T-helper 22 cell (primary cell): ENCODE measurements around the gene OBP2B.
"Not testable (repeated sequence)": the region's sequence is repeated elsewhere in the genome, so short reads cannot be mapped to it uniquely, and the experiment has no call there.

Source experiments
- DNase-seq: peaks from one replicate; pipeline ENCODE4 v3.0.0-alpha.2; 2020; ENCODE audit warnings: low read depth

Gene OBP2B

GRCh38 chr9:133208880-133209300 is at the start of gene OBP2B:
OBP2B (minus strand) TSS chr9:133209250; CDS start chr9:133209199, 51 bp downstream.
- not testable (repeated sequence) for DNase-seq

DNA sequence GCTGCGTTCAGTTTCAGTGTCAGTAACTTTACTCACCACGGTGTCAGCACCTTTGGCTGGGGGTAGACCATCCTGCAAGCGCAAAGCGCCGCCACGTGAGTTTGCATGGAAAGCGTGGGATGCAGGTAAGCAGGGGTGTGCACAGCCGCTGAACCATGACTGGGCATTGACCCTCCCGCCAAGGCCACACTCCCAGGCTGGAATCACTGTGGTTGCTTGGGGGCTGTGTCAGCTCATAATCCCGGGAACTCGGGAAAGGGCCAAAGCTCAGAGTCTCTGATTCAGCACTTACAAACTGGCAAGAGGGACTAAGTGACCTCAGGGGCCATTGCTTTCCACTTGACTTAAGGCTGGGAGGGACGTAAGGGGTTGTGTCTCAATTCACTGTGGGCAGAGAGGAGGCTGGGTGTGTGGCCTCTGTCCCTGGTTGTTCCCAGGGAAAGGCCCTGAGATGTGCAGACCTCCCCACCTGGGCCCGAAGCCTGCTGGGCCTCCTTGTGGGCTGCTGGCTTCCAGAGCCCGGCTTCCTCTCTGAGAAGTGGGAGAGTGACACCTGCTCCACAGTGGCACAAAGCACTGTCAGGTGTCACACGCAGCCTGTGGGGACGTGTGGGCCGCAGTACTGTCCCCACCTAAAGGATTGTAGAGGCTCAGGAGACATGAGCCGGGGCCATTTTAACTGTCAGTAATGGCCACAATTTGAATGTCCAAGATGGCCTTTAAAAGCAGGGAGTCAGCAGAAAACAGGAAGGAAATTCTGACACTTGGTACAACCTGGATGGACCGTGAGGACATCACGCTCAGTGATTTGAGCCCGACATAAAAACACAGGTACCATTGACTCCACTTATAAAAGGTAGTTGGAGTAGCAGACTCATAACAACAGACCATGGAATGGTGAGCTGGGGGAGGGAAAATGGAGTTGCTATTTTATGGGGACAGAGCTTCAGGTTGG is 49.3 kb upstream of the OBP2B start:
- DNase-seq = no peak

GRCh38 chr9:133257465-133257956 is 48.5 kb upstream of the OBP2B start:
- DNase-seq = no peak

DNA sequence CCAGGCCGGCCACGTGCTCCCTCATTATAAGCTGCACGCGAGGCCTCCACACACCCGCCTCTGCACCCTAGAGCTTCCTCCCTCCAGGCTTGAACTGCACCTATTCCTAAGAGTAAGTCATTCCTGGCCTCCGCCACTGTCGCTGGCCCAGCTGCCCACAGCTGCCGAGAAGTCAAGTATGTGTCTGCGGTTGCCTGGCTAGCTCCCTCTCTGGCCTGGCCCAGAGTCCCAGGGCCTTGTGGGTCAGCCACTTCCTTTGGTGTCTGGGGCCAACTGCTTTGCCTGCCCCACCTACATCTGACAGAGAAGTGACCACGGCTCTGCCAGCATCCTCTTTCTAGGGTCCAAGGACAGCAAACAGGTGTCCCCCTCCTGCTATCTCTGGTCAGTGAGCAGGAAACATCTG is 47.6 kb upstream of the OBP2B start:
- no peak for DNase-seq

GRCh38 chr9:133256136-133256461 is 47.0 kb upstream of the OBP2B start:
- no peak for DNase-seq

DNA sequence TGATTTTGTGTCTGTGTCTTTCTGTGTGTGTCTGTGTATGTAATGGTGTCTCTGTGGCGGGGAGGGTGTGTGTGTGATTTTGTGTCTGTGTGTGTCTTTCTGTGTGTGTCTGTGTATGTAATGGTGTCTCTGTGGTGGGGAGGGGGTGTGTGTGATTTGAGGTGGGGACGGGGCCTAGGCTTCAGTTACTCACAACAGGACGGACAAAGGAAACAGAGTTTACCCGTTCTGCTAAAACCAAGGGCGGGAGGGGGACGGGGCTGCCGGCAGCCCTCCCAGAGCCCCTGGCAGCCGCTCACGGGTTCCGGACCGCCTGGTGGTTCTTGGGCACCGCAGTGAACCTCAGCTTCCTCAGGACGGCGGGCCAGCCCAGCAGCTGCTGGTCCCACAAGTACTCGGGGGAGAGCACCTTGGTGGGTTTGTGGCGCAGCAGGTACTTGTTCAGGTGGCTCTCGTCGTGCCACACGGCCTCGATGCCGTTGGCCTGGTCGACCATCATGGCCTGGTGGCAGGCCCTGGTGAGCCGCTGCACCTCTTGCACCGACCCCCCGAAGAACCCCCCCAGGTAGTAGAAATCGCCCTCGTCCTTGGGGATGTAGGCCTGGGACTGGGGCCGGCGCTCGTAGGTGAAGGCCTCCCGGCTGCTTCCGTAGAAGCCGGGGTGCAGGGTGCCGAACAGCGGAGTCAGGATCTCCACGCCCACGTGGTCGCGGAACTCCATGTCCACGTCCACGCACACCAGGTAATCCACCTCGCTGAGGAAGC is 46.5 kb upstream of the OBP2B start:
- no peak for DNase-seq

DNA sequence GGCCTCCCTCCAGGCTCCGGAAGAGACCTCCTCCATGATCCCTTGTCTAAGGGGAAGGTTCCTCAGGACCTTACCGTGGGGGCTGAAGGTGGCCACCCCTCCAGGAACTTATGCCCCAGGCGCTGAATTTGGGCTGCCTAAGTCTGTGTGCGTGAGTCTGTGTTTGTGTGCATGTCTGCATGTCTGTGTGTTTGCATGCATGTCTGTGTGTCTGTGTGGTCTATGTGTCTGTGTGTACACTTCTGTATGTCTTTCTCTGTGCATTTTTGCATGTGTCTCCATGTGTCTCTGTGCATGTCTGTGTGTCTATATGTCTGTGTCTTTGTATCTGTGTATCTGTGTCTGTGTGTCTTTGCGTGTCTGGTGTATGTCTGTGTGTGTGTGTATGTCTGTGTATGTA is 45.4 kb upstream of the OBP2B start:
- no peak for DNase-seq

- DNase-seq = no peak
These were observed 44.2 kb upstream of the OBP2B start for GRCh38 chr9:133253268-133253667.

DNA sequence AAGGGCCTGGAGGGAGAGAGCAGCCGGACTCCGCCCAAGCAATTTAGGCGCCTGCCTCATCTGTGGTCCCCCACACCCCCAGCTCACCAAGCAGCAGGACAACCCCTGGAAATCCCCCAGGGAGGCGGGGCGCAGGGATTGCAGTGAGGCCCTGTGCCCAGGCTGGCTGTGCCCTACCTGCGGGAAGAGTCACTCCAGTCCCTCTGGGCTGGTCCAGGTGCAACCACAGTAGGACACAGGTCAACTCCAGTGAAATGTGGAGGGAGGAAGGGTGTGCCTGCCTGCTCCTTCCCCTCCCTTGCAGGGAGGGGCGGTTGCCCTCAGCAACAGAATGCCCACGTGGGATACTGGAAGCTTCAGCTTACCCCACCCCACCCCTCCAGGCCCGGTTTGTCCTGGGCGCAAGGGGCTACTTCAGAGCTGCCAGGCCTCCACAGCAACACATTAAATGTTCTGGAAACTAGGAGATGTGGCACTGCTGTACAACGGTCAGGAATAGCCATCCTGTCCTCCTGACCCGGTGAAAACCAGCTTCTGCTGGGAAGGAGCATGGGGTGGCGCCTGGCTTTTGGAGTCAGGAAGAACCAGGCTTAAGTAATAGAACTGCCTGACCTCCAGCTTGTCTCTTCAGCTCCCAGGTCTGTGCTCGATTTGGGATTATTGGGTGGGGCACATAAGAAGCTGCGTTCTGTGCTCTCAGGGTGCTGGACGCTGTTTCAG is 43.4 kb upstream of the OBP2B start:
- no peak for DNase-seq

- no peak for DNase-seq
These were observed 42.7 kb upstream of the OBP2B start for GRCh38 chr9:133251773-133252172.

GRCh38 chr9:133251221-133251620 is 42.2 kb upstream of the OBP2B start:
- not testable (repeated sequence) for DNase-seq

- DNase-seq = no peak
These were observed 41.7 kb upstream of the OBP2B start for GRCh38 chr9:133250741-133251170.

DNA sequence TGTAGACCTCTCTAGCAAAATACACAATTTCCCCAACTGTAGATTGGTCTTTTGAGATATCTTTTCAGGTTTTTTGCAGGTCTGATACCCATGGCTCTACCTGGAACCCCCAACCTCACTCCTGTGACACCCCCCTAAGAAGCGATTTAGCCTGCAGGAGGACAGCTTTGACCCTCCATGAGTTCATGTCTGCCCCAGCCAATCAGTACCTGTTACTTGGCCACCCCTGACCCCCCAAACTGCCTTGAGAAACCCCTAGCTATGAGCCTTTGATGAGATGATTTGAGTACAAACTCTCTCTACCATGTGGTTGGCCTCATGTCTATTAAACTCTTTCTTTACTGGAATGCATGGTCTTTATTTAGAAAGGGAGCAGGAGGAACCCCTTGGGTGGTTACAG is 40.3 kb upstream of the OBP2B start:
- no peak for DNase-seq

DNA sequence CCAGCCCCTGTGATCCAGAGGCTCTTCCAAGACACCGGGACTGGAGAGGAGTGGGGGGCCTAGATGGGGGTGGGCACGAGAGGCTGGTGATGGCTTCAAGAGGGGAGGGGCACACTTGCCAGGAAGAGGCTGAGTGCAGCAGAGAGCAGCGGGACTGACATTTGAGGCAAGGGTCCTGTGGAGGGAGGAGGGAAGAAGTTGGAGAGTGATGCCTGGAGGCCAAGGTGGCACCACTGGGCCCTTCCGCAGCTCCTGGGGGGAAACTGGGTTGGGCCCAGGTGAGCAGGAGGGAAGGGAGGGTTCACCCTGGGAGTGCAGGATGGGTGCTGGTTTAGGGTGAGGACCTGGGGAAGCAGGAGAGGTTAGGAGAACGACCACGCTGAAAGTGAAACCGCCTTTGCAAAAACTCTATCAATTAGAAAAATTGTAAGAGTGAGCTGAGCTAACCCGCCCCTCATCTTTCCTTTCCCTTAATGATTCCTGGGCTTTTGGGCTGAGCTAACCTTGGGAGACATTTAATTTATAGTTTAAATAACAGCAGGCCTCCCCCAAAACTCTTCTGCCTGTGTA is 39.8 kb upstream of the OBP2B start:
- DNase-seq = no peak

GRCh38 chr9:133247632-133248031 is 38.6 kb upstream of the OBP2B start:
- no peak for DNase-seq

DNA sequence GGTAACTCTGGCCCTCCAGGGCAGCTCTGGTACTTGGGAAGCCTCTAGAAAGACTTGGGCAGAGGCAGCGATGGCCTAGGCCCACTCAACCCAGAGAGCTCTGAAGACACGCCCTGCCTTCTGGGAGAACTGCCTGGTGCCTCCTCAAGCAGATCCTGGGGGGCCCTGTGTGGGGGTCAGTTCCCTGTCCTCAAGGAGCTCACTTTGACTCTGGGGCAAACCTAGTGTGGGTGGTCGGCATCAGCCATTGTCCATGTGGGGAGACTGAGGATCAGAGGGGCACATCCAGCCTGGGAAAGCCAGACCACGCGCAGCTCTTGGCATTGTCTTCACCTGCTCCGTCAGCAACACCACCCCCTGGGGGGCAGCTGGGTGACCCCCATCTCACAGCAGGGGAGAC is 37.9 kb upstream of the OBP2B start:
- no peak for DNase-seq

- no peak for DNase-seq
These were observed 37.5 kb upstream of the OBP2B start for GRCh38 chr9:133246562-133246961.

DNA sequence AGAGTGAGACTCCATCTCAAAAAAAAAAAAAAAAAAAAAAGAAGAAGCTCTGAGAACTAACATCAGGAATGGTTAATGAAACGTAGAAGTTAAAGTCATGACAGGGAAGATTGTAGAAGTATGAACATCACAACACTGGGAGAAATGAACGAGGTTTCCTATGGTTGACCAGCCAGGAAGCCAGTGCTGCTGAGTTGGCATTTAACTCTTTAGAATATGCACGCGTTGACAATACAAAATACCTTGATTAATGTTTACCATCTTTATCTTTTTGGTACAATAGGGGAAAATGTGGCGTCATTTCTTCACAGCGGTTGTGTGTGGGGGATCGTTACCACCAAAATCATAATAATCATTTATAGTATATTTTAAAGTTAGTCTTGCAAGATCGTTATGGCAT is 33.9 kb upstream of the OBP2B start:
- DNase-seq = no peak

DNA sequence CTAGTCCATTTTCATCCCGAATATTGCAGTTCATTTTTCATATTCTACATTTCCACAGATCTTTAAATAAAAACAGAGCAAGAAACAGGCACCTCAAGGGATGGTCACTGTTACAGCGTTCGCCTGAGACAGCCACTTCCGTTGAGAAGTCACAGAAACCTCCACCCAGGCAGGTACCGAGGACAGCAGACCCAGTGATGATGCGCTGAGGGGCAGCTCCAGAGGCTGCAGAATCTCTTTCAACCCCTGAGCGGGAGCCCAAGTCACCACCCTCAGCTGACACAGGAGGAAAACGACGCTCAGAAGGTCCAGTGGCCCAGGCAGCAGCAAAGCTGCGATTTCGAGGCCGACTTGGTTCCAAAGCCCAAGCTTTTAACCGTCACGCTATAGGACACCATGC is 33.2 kb upstream of the OBP2B start:
- DNase-seq = no peak

- no peak for DNase-seq
These were observed 30.6 kb upstream of the OBP2B start for GRCh38 chr9:133239533-133240090.

DNA sequence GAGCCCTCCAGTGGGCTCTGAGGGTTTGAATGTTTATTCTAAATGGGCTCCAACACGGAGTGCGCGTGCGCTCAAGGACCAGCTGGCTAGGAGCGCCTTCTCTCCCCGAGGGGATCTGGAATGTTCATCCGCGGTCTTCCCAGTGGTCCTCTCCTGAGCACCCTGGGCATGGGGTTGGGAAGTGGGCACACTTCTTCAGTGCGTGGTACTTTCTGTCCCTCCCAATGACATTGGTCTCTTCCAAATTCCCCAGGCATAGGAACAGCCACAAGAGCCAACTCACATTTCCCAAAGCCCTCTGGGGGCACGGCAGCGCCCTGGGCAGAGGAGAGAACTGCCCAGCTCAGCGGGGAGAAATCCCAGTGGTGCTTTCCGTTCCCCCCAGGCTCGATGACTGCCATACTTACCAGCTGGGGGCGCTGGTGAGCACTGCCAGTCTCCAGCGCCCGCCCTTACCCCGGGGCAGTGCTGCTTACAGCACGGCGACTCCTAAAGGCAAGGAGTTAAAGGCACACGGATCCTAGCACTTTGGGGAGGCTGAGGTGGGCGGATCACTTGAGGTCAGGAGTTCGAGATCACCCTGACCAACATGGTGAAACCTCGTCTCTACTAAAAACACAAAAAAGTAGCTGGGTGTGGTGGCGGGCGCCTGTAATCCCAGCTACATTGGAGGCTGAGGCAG is 29.9 kb upstream of the OBP2B start:
- DNase-seq = peak; percentile 14
